Adrenal gland (tissue), 12 donors: Measurements from ENCODE around the gene UBE3C. TPM values are rescaled to one million over a fixed set of nuclear protein-coding genes. Genes with fewer than 3 reads are reported as not detected.

Experiments
- DNase-seq, 7 donors: peaks; one replicate each; pipeline ENCODE4 v3.0.0-alpha.2; 2019 to 2020
- H3K27ac ChIP-seq, 5 donors: fragments of 200-600 bp; sonication (generic) in 4 of 5; 1 replicate in 3 of 5; 2 replicates in 2 of 5; pipeline versions ENCODE4 v1.5.1 to v1.8.0; 2016 to 2020; ENCODE audit warnings: mild to moderate bottlenecking in 1 of 5
- H3K27me3 ChIP-seq: fragments of 200-600 bp; 2 replicates; pipeline ENCODE4 v1.8.0; 2021
- H3K36me3 ChIP-seq, 2 donors: fragments of 200-600 bp; replicated peaks in 1 of 2; 1 replicate in 1 of 2; 2 replicates in 1 of 2; pipeline versions ENCODE4 v1.5.1 to v1.8.0; 2018 to 2022
- H3K4me1 ChIP-seq, 2 donors: fragments of 200-600 bp; replicated peaks in 1 of 2; 1 replicate in 1 of 2; 2 replicates in 1 of 2; pipeline versions ENCODE4 v1.5.1 to v1.8.0; 2018 to 2021
- H3K4me3 ChIP-seq, 4 donors: fragments of 200-600 bp; sonication (generic) in 3 of 4; one replicate each; pipeline ENCODE4 v1.5.1; 2016 to 2018
- H3K9me3 ChIP-seq, 3 donors: fragments of 200-600 bp; sonication (generic) in 1 of 3; replicated peaks in 1 of 3; 1 replicate in 2 of 3; 2 replicates in 1 of 3; pipeline versions ENCODE4 v1.5.1 to v1.8.0; 2016 to 2021
- CTCF ChIP-seq, 6 experiments: fragments of 450-650 bp in 4 of 6; fragments of 200-600 bp in 2 of 6; sonication (generic) in 1 of 6; IDR thresholded peaks; 1 replicate in 5 of 6; 2 replicates in 1 of 6; pipeline versions ENCODE4 v1.5.1 to v1.8.0; 2016 to 2021; ENCODE audit warnings: antibody characterized with exemption in 6 of 6, mild to moderate bottlenecking in 2 of 6, moderate library complexity in 1 of 6
- POLR2A ChIP-seq, 2 donors: fragments of 450-650 bp; IDR thresholded peaks; one replicate each; pipeline ENCODE4 v1.6.1; 2017; ENCODE audit warnings: antibody characterized with exemption in 2 of 2, mild to moderate bottlenecking in 2 of 2, moderate library complexity in 1 of 2
- WGBS, 4 donors: extraction: QIAGEN DNeasy Blood & Tissue Kit in 2 of 4; methylation state at CpG; one replicate each; pipeline versions ENCODE4 v1.1.5 to v1.1.7; 2013 to 2017; 5-methylcytosine and 5-hydroxymethylcytosine counted together
- intact Hi-C, 2 donors: fragments of 100-400 bp; cut with DNase I; formaldehyde crosslinking; loops; one replicate each; pipeline versions ENCODE4 v1.14.1 to v1.15.0; 2022 to 2023
- polyA plus RNA-seq, 3 donors: library from polyadenylated mRNA; stranded (reverse); fragments of 200-250 nt in 2 of 3; fragments of 350-450 nt in 1 of 3; fragmentation: Illumina TruSeq in 1 of 3; extraction: RNeasy Lipid Tissue Mini Kit (QIAGEN cat#74804) in 1 of 3; gene quantifications; one replicate each; pipeline ENCODE4 v1.2.3, GENCODE V29; 2013 to 2014
- total RNA-seq, 9 donors: library from RNA; depleted of rRNA in 4 of 9; stranded (reverse); fragments of >200 nt in 4 of 9; fragments of 120-200 nt in 1 of 9; fragmentation: NEBNext Ultra II Directional in 1 of 9; extraction: Animal tissue kit (Norgen Biotek cat#: 25700) in 1 of 9; gene quantifications; one replicate each; pipeline versions ENCODE4 v1.1.0 to v1.2.4, GENCODE V29; 2013 to 2023
- donor health status: healthy with polysubstance abuse.
- donor health status: Bipolar disorder and iron deficiency.
- donor health status: DM: yes; HTN: yes; CAD: no.
- donor health status: DM: no; HTN: no; CAD: no.
- donor health status: DM: no; HTN: no; CAD: no.
- donor health status: DM: yes; HTN: yes; CAD: no.

The UBE3C gene
- total and polyA plus RNA-seq, 12 donors = 11.7 to 58.1 (median 46.2) TPM

- Histone ChIP-seq H3K9me3 (no peaks in the 10 kb centered on the region), H3K4me1 (no peaks in the 10 kb centered on the region), H3K27me3 (no peaks in the 10 kb centered on the region), H3K36me3 (no peaks in the 10 kb centered on the region), H3K27ac (no peak overlapping the region), H3K4me3 (no peak overlapping the region)
- DNase-seq = peak in 1 of 7 donors; percentile 21
- 83 to 86% (median 84%) methylated on average over 15 of the region's 15 CpGs for WGBS, 4 donors
- TF ChIP-seq POLR2A (IDR thresholded peaks at IDR 0.05) (no peak), CTCF (IDR thresholded peaks at IDR 0.05) (no peak)
- intact Hi-C loops = no loop called here
These were observed 14.0 kb upstream of the UBE3C start for GRCh38 chr7:157124690-157125089.

- intact Hi-C loops = no loop called here
These were observed 13.1 kb upstream of the UBE3C start for GRCh38 chr7:157125376-157126223.

GRCh38 chr7:157126921-157127320 lies 11.8 kb upstream of the UBE3C start:
- Histone ChIP-seq H3K9me3 (no peaks in the 10 kb centered on the region), H3K36me3 (no peaks in the 10 kb centered on the region), H3K4me3 (no peak overlapping the region), H3K27me3 (no peaks in the 10 kb centered on the region), H3K4me1 (no peaks in the 10 kb centered on the region), H3K27ac (no peak overlapping the region)
- WGBS, 4 donors = 82 to 89% (median 88%) methylated on average over 11 of the region's 11 CpGs
- intact Hi-C loops = no loop called here
- TF ChIP-seq CTCF (IDR thresholded peaks at IDR 0.05) (no peak), POLR2A (IDR thresholded peaks at IDR 0.05) (no peak)
- peak in 1 of 7 donors; percentile 18 for DNase-seq

More at GRCh38 chr7:157125376-157126223, 13.1 kb upstream of the UBE3C start:
- TF ChIP-seq CTCF (IDR thresholded peaks at IDR 0.05) (no peak), POLR2A (IDR thresholded peaks at IDR 0.05) (no peak)
- Histone ChIP-seq H3K36me3 (no peaks in the 10 kb centered on the region), H3K27me3 (no peaks in the 10 kb centered on the region), H3K4me1 (no peaks in the 10 kb centered on the region), H3K9me3 (no peaks in the 10 kb centered on the region), H3K27ac (no peak overlapping the region), H3K4me3 (no peak overlapping the region)
- DNase-seq = peak in 1 of 7 donors; percentile 35
- WGBS, 4 donors = 72 to 91% (median 84%) methylated on average over 3 to 26 of the region's 26 CpGs

GRCh38 chr7:157129200-157129599 lies 9.5 kb upstream of the UBE3C start:
- Histone ChIP-seq H3K27me3 (no peaks in the 10 kb centered on the region), H3K4me3 (no peak overlapping the region), H3K36me3 (no peaks in the 10 kb centered on the region), H3K4me1 (no peaks in the 10 kb centered on the region), H3K27ac (no peak overlapping the region), H3K9me3 (no peaks in the 10 kb centered on the region)
- no peak for DNase-seq
- TF ChIP-seq POLR2A (IDR thresholded peaks at IDR 0.05) (no peak), CTCF (IDR thresholded peaks at IDR 0.05) (no peak)
- 80 to 87% (median 84%) methylated on average over 10 of the region's 10 CpGs for WGBS, 4 donors
- intact Hi-C loops = no loop called here
